Measurements from ENCODE around the gene ASRGL1. TPM values are rescaled to one million over a fixed set of nuclear protein-coding genes. Genes with fewer than 3 reads are reported as not detected.

Gene ASRGL1
- total RNA-seq (2014; rRNA removed; shearing (Covaris generic)) = 9.2 and 15.9 TPM in 2 replicates
- 7.9 and 10.2 TPM in 2 replicates for total RNA-seq (2022)
- percentile 38 among the genes with signal in this experiment for Bru-seq, nascent RNA
- BruChase-seq, experiment 1, labeled RNA remaining after a 6-hour chase = percentile 40 among the genes with signal in this experiment
- BruChase-seq, experiment 2, labeled RNA remaining after a 2-hour chase = percentile 37 among the genes with signal in this experiment
- long read RNA-seq, transcript ASRGL1-201 (7 exons, 2,182 nt) = major isoform, 5 of 16 reads
- long read RNA-seq, partial matches to known transcripts = 0 of 16 reads
- long read RNA-seq, other reads (novel, unspliced or antisense) = 6 of 16 reads

DNA sequence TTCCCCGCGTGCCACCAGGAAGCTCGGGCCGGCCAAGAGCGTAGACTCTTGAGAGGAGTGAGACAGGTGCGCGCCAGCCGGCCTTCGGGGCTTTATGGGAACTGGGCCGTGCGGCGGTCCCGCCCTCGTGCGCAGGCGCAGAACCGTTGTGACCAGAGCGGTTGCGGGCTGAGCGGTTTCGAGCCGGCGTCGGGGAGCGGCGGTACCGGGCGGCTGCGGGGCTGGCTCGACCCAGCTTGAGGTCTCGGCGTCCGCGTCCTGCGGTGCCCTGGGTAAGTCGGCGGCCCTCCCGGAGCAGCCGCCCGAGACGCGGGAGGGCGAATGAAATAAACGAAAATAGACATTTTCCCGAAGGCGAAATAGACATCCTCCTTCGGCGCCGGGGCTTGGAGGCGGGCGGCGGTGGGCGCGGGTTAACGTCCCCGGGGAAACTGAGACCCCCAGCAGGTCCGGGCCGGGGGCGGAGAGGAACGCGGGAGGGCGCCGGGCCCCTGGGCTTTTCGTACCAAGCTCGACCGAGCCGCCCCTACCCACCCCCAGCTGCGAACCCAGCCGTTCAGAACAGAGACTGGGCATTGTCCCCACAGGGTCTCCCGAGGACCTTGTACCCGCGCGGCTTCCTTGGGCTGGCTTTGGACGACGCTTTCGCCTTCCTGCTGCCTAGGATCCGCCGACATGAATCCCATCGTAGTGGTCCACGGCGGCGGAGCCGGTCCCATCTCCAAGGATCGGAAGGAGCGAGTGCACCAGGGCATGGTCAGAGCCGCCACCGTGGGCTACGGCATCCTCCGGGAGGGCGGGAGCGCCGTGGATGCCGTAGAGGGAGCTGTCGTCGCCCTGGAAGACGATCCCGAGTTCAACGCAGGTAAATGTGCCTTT is at the start of gene ASRGL1:
TSS of gene ASRGL1 (plus strand) at position 146 of the 879 bp plus-strand sequence. CDS start at position 676, 530 bp downstream.
- H3K4me1 ChIP-seq (ENCODE audit: insufficient read depth, low read length, poor library complexity, severe bottlenecking) = peaks cover 5% of the 10 kb centered on the region
- peak; percentile 82 for DNase-seq (ENCODE audit: low spot score)
- peak within 1 kb of the TSS; percentile 92 for H2AFZ ChIP-seq (ENCODE audit: low read length)
- H3K4me2 ChIP-seq (ENCODE audit: low read length) = peak within 1 kb of the TSS; percentile 72
- no peaks in the 10 kb centered on the region for H3K9me3 ChIP-seq (ENCODE audit: low read length)
- no peaks in the 10 kb centered on the region for H4K20me1 ChIP-seq (ENCODE audit: insufficient read depth, low read length)
- no peaks in the 10 kb centered on the region for H3K9me2 ChIP-seq (ENCODE audit: insufficient read depth, low read length)
- no peak within 1 kb of the TSS for H3K27ac ChIP-seq (ENCODE audit: low read depth, low read length, poor library complexity, severe bottlenecking)
- CTCF ChIA-PET (ENCODE audit: unreplicated experiment) = interaction anchor here (0.9 kb wide), 1 partner anchor 170 kb away, joined by 3 read pairs; no protein-coding TSS in a partner anchor
- no peak for TF ChIP-seq CTCF (conservative IDR thresholded peaks at IDR 0.05; ENCODE audit: low read length)
- TF ChIP-seq EZH2phosphoT487 (IDR thresholded peaks at IDR 0.05; ENCODE audit: borderline replicate concordance, low read depth, low read length) = no peak
- peak within 1 kb of the TSS; percentile 72 for H3K4me3 ChIP-seq (ENCODE audit: low read depth, low read length, poor library complexity, severe bottlenecking)
- no peaks in the 10 kb centered on the region for H3K79me2 ChIP-seq (ENCODE audit: insufficient read depth, low read depth, low read length)
- POLR2A ChIA-PET = no interaction called here
- H3K36me3 ChIP-seq (ENCODE audit: insufficient read depth, low read length) = no peaks in the 10 kb centered on the region
- no TSS peak for BruUV-seq (replicated peaks)
- intact Hi-C loops (cut with micrococcal nuclease; ENCODE audit: unreplicated experiment) = no loop called here

DNA sequence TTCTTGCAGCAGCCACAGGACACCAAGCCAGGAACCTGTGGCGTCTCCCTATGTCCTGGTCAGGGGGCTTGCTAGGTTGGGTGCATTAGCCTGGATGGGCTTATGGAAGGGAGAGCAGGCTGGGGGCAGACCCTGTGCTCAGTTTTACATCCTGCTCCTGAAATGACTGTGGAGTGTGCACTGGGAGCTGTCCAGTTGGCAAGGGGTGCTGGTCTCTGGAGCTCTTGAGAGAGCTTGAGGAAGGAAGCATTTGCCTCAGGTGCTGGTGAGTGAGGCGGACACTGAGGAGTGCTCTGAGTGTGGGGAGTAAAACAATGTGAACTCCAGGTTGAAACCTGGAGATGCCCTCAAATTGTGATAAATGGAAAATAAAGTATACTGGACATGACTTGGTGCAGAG is 41.7 kb upstream of the ASRGL1 start:
- intact Hi-C loops (cut with micrococcal nuclease; ENCODE audit: unreplicated experiment) = no loop called here
- ChIA-PET CTCF (ENCODE audit: unreplicated experiment) (no interaction called here), POLR2A (no interaction called here)
- no peaks in the 10 kb centered on the region for H3K9me2 ChIP-seq (ENCODE audit: insufficient read depth, low read length)
- no peak overlapping the region for H3K4me3 ChIP-seq (ENCODE audit: low read depth, low read length, poor library complexity, severe bottlenecking)
- H3K79me2 ChIP-seq (ENCODE audit: insufficient read depth, low read depth, low read length) = no peaks in the 10 kb centered on the region
- no TSS peak for BruUV-seq (replicated peaks)
- H4K20me1 ChIP-seq (ENCODE audit: insufficient read depth, low read length) = no peaks in the 10 kb centered on the region
- no peak overlapping the region for H3K4me2 ChIP-seq (ENCODE audit: low read length)
- H3K4me1 ChIP-seq (ENCODE audit: insufficient read depth, low read length, poor library complexity, severe bottlenecking) = no peaks in the 10 kb centered on the region
- no peaks in the 10 kb centered on the region for H3K36me3 ChIP-seq (ENCODE audit: insufficient read depth, low read length)
- no peak for DNase-seq (ENCODE audit: low spot score)
- no peak overlapping the region for H2AFZ ChIP-seq (ENCODE audit: low read length)
- no peak overlapping the region for H3K27ac ChIP-seq (ENCODE audit: low read depth, low read length, poor library complexity, severe bottlenecking)
- no peak for TF ChIP-seq CTCF (conservative IDR thresholded peaks at IDR 0.05; ENCODE audit: low read length)
- TF ChIP-seq EZH2phosphoT487 (IDR thresholded peaks at IDR 0.05; ENCODE audit: borderline replicate concordance, low read depth, low read length) = no peak
- H3K9me3 ChIP-seq (ENCODE audit: low read length) = no peaks in the 10 kb centered on the region

Measured in OCI-LY7 (cell line).